Peyer's patch (tissue), 4 donors: ENCODE results near the gene SYNGAP1.

ENCODE experiments used
- POLR2A ChIP-seq, 2 donors: fragments of 450-650 bp; IDR thresholded peaks; one replicate each; pipeline ENCODE4 v1.5.1; 2017; ENCODE audit warnings: antibody characterized with exemption in 2 of 2, mild to moderate bottlenecking in 2 of 2, moderate library complexity in 2 of 2
- TF ChIP-seq, protein P1 (sequence below), 6 experiments: fragments of 450-650 bp in 4 of 6; fragments of 200-600 bp in 2 of 6; sonication (generic) in 1 of 6; IDR thresholded peaks; one replicate each; pipeline ENCODE4 v1.5.1; 2017 to 2019; ENCODE audit warnings: antibody characterized with exemption in 6 of 6, mild to moderate bottlenecking in 3 of 6, moderate library complexity in 1 of 6

DNA sequence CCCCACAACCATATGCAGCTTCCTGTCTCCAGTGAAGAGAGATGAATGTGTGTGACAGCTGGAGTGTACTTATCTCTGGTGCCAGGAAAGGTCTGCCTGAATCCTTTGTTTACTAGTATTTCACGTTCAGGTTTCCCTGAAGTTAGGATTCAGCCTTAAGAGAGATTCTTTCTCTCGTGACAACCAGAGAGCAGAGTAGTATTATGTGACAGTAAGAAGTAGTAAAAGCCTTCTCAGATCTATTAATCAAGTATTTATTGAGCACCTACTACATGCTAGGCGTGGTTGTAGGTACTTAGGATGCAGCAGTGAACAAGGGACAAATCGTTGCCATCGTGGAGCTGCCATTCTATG, 27.3 kb upstream of the SYNGAP1 start:
- TF ChIP-seq, protein P1, sequence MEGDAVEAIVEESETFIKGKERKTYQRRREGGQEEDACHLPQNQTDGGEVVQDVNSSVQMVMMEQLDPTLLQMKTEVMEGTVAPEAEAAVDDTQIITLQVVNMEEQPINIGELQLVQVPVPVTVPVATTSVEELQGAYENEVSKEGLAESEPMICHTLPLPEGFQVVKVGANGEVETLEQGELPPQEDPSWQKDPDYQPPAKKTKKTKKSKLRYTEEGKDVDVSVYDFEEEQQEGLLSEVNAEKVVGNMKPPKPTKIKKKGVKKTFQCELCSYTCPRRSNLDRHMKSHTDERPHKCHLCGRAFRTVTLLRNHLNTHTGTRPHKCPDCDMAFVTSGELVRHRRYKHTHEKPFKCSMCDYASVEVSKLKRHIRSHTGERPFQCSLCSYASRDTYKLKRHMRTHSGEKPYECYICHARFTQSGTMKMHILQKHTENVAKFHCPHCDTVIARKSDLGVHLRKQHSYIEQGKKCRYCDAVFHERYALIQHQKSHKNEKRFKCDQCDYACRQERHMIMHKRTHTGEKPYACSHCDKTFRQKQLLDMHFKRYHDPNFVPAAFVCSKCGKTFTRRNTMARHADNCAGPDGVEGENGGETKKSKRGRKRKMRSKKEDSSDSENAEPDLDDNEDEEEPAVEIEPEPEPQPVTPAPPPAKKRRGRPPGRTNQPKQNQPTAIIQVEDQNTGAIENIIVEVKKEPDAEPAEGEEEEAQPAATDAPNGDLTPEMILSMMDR (IDR thresholded peaks at IDR 0.05): no peak
- TF ChIP-seq POLR2A (IDR thresholded peaks at IDR 0.05): no peak
